Limb (tissue), 2 donors: ENCODE results near the gene TSPAN4.
A peak's percentile ranks its signal among the peaks of the same experiment; 100 is the strongest.

Experiments
- DNase-seq, 2 donors: peaks; one replicate each; pipeline ENCODE4 v3.0.0-alpha.2; 2016; ENCODE audit errors: extremely low spot score in 2 of 2

TSPAN4 gene

GRCh38 chr11:908273-908672 is 65.6 kb downstream of the TSPAN4 start:
- no peak for DNase-seq

- DNase-seq, result no peak
Measured at GRCh38 chr11:909406-909805, 66.8 kb downstream of the TSPAN4 start.

- no peak for DNase-seq
Measured at GRCh38 chr11:910044-910588, 67.5 kb downstream of the TSPAN4 start.

GRCh38 chr11:910589-911030 is 68.0 kb downstream of the TSPAN4 start, which contains the start of gene CHID1:
Gene CHID1 (minus strand): TSS chr11:910810. CDS start chr11:904816, 5,994 bp downstream.
- peak; percentile 84 to 95 for DNase-seq

- no peak for DNase-seq
Measured at GRCh38 chr11:911031-911889, 68.6 kb downstream of the TSPAN4 start.

GRCh38 chr11:911890-912219 is 69.2 kb downstream of the TSPAN4 start:
- no peak for DNase-seq

GRCh38 chr11:912266-912665 is 69.6 kb downstream of the TSPAN4 start:
- DNase-seq, result no peak

GRCh38 chr11:913043-913442 is 70.4 kb downstream of the TSPAN4 start:
- no peak for DNase-seq

- DNase-seq, result no peak
Measured at GRCh38 chr11:914204-914603, 71.6 kb downstream of the TSPAN4 start.

- peak in 1 of 2 donors; percentile 23 for DNase-seq
Measured at GRCh38 chr11:914747-915501, 72.3 kb downstream of the TSPAN4 start.
